GM23338 (cell line): ENCODE results near the gene ZP2. TPM values are rescaled to one million over a fixed set of nuclear protein-coding genes. Genes with fewer than 3 reads are reported as not detected.

ENCODE experiments used
- ATAC-seq: fragments of 200-7000 bp; cut with Tn5 transposase; 3 replicates; pipeline ENCODE4 v1.9.1; 2020
- DNase-seq: peaks from one replicate; pipeline ENCODE4 v3.0.0-alpha.2; 2015; ENCODE audit warnings: low spot score
- H2AFZ ChIP-seq: fragments of 200-600 bp; sonication (generic); 2 replicates; pipeline ENCODE4 v1.8.0; 2016; ENCODE audit warnings: antibody characterized with exemption, mild to moderate bottlenecking, moderate library complexity
- H3F3A ChIP-seq: fragments of 200-600 bp; sonication (generic); replicated peaks from 2 replicates; pipeline ENCODE4 v1.8.0; 2017; ENCODE audit warnings: antibody characterized with exemption, mixed run types, low read depth
- H3K27ac ChIP-seq: fragments of 200-600 bp; sonication (generic); 2 replicates; pipeline ENCODE4 v1.6.1; 2016; ENCODE audit warnings: low read depth
- H3K27me3 ChIP-seq: fragments of 200-600 bp; sonication (generic); 2 replicates; pipeline ENCODE4 v1.8.0; 2016; ENCODE audit warnings: mild to moderate bottlenecking, mixed run types, moderate library complexity; ENCODE audit not compliant: insufficient read depth
- H3K36me3 ChIP-seq: fragments of 200-600 bp; sonication (generic); 2 replicates; pipeline ENCODE4 v1.8.0; 2016; ENCODE audit warnings: mild to moderate bottlenecking; ENCODE audit not compliant: insufficient read depth
- H3K4me1 ChIP-seq: fragments of 200-600 bp; sonication (generic); 2 replicates; pipeline ENCODE4 v1.8.0; 2016; ENCODE audit warnings: mild to moderate bottlenecking, moderate library complexity; ENCODE audit not compliant: insufficient read depth
- H3K4me2 ChIP-seq: fragments of 200-600 bp; sonication (generic); 2 replicates; pipeline ENCODE4 v1.7.1; 2017; ENCODE audit warnings: mixed run types
- H3K4me3 ChIP-seq: fragments of 200-600 bp; sonication (generic); 2 replicates; pipeline ENCODE4 v1.6.1; 2016; ENCODE audit warnings: mixed run types
- H3K79me2 ChIP-seq: fragments of 200-600 bp; sonication (generic); replicated peaks from 2 replicates; pipeline ENCODE4 v1.8.0; 2017; ENCODE audit warnings: mild to moderate bottlenecking; ENCODE audit not compliant: insufficient read depth
- H3K9me2 ChIP-seq: fragments of 200-600 bp; sonication (generic); 2 replicates; pipeline ENCODE4 v1.8.0; 2017; ENCODE audit not compliant: insufficient read depth
- H4K20me1 ChIP-seq: fragments of 200-600 bp; sonication (generic); replicated peaks from 2 replicates; pipeline ENCODE4 v1.8.0; 2017; ENCODE audit warnings: mild to moderate bottlenecking; ENCODE audit not compliant: insufficient read depth
- H3K27ac Mint-ChIP-seq: 2 replicates; pipeline ENCODE4 v1.8.0; 2020; ENCODE audit warnings: inconsistent platforms, mild to moderate bottlenecking, moderate library complexity, mixed read lengths
- H3K27me3 Mint-ChIP-seq: 3 replicates; pipeline ENCODE4 v1.8.0; 2022; ENCODE audit warnings: low read depth, mild to moderate bottlenecking, moderate library complexity, mixed read lengths, inconsistent platforms; ENCODE audit not compliant: insufficient read depth, poor library complexity
- H3K36me3 Mint-ChIP-seq: 3 replicates; pipeline ENCODE4 v1.8.0; 2021; ENCODE audit warnings: low read depth, mild to moderate bottlenecking, inconsistent platforms, moderate library complexity, mixed read lengths
- H3K4me1 Mint-ChIP-seq: 3 replicates; pipeline ENCODE4 v1.8.0; 2020; ENCODE audit warnings: mild to moderate bottlenecking, inconsistent platforms, mixed read lengths
- H3K4me3 Mint-ChIP-seq: 3 replicates; pipeline ENCODE4 v1.8.0; 2021; ENCODE audit warnings: moderate library complexity, mild to moderate bottlenecking, inconsistent platforms, mixed read lengths
- H3K9me3 Mint-ChIP-seq: 3 replicates; pipeline ENCODE4 v1.8.0; 2020; ENCODE audit warnings: moderate library complexity, mild to moderate bottlenecking, inconsistent platforms, mixed read lengths
- CREB1 ChIP-seq: fragments of 250-450 bp; sonication (Bioruptor Pico); IDR thresholded peaks from 2 replicates; pipeline ENCODE4 v1.5.0; 2020; ENCODE audit warnings: low read depth, mild to moderate bottlenecking, moderate library complexity
- EZH2 ChIP-seq: fragments of 200-600 bp; sonication (generic); IDR thresholded peaks from one replicate; pipeline ENCODE4 v1.8.0; 2017; ENCODE audit warnings: antibody characterized with exemption, mild to moderate bottlenecking, low read depth; ENCODE audit not compliant: unreplicated experiment
- EZH2phosphoT487 ChIP-seq: fragments of 200-600 bp; sonication (generic); IDR thresholded peaks from one replicate; pipeline ENCODE4 v1.8.1; 2018; ENCODE audit warnings: antibody characterized with exemption; ENCODE audit not compliant: unreplicated experiment
- JUNB ChIP-seq: IDR thresholded peaks from one replicate; pipeline ENCODE4 v1.6.1; 2016; ENCODE audit warnings: antibody characterized with exemption; ENCODE audit not compliant: unreplicated experiment
- NANOG ChIP-seq: IDR thresholded peaks from 2 replicates; pipeline ENCODE4 v1.6.1; 2016; ENCODE audit warnings: antibody characterized with exemption, borderline replicate concordance
- POLR2AphosphoS5 ChIP-seq: IDR thresholded peaks from 2 replicates; pipeline ENCODE4 v1.6.1; 2016; ENCODE audit warnings: antibody characterized with exemption, low read depth
- STAT1 ChIP-seq: IDR thresholded peaks from one replicate; pipeline ENCODE4 v1.6.1; 2016; ENCODE audit warnings: antibody characterized with exemption; ENCODE audit not compliant: unreplicated experiment
- ZNF114 ChIP-seq: fragments of 250-450 bp; sonication (Bioruptor Pico); IDR thresholded peaks from 2 replicates; pipeline ENCODE4 v1.5.0; 2020; ENCODE audit warnings: mild to moderate bottlenecking, moderate library complexity
- ZNF331 ChIP-seq: fragments of 250-450 bp; sonication (Bioruptor Pico); IDR thresholded peaks from 2 replicates; pipeline ENCODE4 v1.5.0; 2020; ENCODE audit warnings: low read depth, mild to moderate bottlenecking, moderate library complexity
- polyA plus RNA-seq: library from polyadenylated mRNA; unstranded; fragments of >200 nt; fragmentation: Nextera tagmentation; extraction: Ambion mirVana; gene quantifications from 2 replicates; pipeline ENCODE4 v1.2.1, GENCODE V29; 2016
- total RNA-seq: library from RNA; depleted of rRNA; stranded (reverse); fragments of >200 nt; shearing (Covaris generic); gene quantifications from 2 replicates; pipeline ENCODE4 v1.2.3, GENCODE V29; 2014
- TF ChIP-seq, protein P1 (sequence below): IDR thresholded peaks from 2 replicates; pipeline ENCODE4 v1.6.1; 2016; ENCODE audit warnings: antibody characterized with exemption
- TF ChIP-seq, protein P2 (sequence below): fragments of 250-450 bp; sonication (Bioruptor Pico); IDR thresholded peaks from 2 replicates; pipeline ENCODE4 v1.5.0; 2020; ENCODE audit warnings: mild to moderate bottlenecking, moderate library complexity
- TF ChIP-seq, protein P3 (sequence below): IDR thresholded peaks from one replicate; pipeline ENCODE4 v1.6.1; 2018; ENCODE audit warnings: antibody characterized with exemption; ENCODE audit not compliant: unreplicated experiment
- TF ChIP-seq, protein P4 (sequence below), 2 experiments: fragments of 200-600 bp in 1 of 2; sonication (generic) in 1 of 2; conservative IDR thresholded peaks; 2 replicates each; pipeline versions ENCODE4 v1.5.1 to v1.6.1; 2016 to 2017; ENCODE audit warnings: antibody characterized with exemption in 2 of 2, low read depth in 2 of 2, mild to moderate bottlenecking in 2 of 2, moderate library complexity in 1 of 2

The ZP2 gene
- total and polyA plus RNA-seq, 2 experiments from 2014 or later, result not detected

DNA sequence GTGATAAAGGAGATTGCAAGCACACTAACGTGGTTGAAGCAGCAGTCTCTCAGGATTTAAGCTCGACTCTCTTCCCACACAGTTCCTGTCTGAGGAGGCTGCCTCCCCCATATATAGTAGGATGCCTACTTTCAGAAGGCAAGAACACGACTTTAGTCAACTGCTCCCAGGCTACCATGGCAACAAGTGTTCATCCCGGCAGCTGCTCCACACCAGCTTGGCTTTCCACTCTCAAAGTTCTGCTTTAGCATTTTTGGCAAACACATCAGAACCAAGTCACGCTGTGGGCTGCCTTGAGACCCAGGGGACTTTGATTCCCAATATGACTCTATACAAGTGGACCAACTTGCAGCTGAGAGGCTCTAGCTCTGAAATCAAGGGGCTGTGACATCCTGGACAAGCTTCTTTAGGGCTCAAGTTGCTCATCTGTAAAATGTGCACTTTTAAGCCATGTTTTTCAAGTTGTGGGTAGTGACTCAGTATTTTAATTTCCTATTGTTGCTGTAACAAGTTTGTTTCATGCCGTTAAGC lies 16.5 kb downstream of the ZP2 start:
- Histone ChIP-seq H3K4me2 (no peak overlapping the region), H3K4me3 (no peak overlapping the region), H3F3A (no peaks in the 10 kb centered on the region), H3K36me3 (no peaks in the 10 kb centered on the region), H3K79me2 (no peaks in the 10 kb centered on the region), H3K9me2 (peaks cover 8% of the 10 kb centered on the region; the same call in 1 of the 2 replicates), H4K20me1 (no peaks in the 10 kb centered on the region), H3K4me1 (no peaks in the 10 kb centered on the region), H3K27me3 (no peaks in the 10 kb centered on the region), H2AFZ (no peak overlapping the region), H3K27ac (no peak overlapping the region)
- ATAC-seq (no peak), DNase-seq (no peak)
- Mint-ChIP-seq H3K27ac (no peak overlapping the region), H3K9me3 (no peaks in the 10 kb centered on the region), H3K4me3 (no peak overlapping the region), H3K27me3 (peaks cover 5% of the 10 kb centered on the region), H3K4me1 (no peaks in the 10 kb centered on the region), H3K36me3 (no peaks in the 10 kb centered on the region)
- TF ChIP-seq, protein P1, sequence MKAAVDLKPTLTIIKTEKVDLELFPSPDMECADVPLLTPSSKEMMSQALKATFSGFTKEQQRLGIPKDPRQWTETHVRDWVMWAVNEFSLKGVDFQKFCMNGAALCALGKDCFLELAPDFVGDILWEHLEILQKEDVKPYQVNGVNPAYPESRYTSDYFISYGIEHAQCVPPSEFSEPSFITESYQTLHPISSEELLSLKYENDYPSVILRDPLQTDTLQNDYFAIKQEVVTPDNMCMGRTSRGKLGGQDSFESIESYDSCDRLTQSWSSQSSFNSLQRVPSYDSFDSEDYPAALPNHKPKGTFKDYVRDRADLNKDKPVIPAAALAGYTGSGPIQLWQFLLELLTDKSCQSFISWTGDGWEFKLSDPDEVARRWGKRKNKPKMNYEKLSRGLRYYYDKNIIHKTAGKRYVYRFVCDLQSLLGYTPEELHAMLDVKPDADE, result no peak
- TF ChIP-seq, protein P2, sequence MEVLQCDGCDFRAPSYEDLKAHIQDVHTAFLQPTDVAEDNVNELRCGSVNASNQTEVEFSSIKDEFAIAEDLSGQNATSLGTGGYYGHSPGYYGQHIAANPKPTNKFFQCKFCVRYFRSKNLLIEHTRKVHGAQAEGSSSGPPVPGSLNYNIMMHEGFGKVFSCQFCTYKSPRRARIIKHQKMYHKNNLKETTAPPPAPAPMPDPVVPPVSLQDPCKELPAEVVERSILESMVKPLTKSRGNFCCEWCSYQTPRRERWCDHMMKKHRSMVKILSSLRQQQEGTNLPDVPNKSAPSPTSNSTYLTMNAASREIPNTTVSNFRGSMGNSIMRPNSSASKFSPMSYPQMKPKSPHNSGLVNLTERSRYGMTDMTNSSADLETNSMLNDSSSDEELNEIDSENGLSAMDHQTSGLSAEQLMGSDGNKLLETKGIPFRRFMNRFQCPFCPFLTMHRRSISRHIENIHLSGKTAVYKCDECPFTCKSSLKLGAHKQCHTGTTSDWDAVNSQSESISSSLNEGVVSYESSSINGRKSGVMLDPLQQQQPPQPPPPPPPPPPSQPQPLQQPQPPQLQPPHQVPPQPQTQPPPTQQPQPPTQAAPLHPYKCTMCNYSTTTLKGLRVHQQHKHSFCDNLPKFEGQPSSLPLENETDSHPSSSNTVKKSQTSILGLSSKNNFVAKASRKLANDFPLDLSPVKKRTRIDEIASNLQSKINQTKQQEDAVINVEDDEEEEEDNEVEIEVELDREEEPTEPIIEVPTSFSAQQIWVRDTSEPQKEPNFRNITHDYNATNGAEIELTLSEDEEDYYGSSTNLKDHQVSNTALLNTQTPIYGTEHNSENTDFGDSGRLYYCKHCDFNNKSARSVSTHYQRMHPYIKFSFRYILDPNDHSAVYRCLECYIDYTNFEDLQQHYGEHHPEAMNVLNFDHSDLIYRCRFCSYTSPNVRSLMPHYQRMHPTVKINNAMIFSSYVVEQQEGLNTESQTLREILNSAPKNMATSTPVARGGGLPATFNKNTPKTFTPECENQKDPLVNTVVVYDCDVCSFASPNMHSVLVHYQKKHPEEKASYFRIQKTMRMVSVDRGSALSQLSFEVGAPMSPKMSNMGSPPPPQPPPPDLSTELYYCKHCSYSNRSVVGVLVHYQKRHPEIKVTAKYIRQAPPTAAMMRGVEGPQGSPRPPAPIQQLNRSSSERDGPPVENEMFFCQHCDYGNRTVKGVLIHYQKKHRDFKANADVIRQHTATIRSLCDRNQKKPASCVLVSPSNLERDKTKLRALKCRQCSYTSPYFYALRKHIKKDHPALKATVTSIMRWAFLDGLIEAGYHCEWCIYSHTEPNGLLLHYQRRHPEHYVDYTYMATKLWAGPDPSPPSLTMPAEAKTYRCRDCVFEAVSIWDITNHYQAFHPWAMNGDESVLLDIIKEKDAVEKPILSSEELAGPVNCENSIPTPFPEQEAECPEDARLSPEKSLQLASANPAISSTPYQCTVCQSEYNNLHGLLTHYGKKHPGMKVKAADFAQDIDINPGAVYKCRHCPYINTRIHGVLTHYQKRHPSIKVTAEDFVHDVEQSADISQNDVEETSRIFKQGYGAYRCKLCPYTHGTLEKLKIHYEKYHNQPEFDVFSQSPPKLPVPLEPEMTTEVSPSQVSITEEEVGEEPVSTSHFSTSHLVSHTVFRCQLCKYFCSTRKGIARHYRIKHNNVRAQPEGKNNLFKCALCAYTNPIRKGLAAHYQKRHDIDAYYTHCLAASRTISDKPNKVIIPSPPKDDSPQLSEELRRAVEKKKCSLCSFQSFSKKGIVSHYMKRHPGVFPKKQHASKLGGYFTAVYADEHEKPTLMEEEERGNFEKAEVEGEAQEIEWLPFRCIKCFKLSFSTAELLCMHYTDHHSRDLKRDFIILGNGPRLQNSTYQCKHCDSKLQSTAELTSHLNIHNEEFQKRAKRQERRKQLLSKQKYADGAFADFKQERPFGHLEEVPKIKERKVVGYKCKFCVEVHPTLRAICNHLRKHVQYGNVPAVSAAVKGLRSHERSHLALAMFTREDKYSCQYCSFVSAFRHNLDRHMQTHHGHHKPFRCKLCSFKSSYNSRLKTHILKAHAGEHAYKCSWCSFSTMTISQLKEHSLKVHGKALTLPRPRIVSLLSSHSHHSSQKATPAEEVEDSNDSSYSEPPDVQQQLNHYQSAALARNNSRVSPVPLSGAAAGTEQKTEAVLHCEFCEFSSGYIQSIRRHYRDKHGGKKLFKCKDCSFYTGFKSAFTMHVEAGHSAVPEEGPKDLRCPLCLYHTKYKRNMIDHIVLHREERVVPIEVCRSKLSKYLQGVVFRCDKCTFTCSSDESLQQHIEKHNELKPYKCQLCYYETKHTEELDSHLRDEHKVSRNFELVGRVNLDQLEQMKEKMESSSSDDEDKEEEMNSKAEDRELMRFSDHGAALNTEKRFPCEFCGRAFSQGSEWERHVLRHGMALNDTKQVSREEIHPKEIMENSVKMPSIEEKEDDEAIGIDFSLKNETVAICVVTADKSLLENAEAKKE (CRISPR knock-in tag), result no peak
- TF ChIP-seq EZH2 (no peak), EZH2phosphoT487 (no peak), JUNB (no peak), CREB1 (CRISPR knock-in tag) (no peak), POLR2AphosphoS5 (no peak), ZNF331 (no peak), STAT1 (no peak), ZNF114 (CRISPR knock-in tag) (no peak), NANOG (no peak)
- TF ChIP-seq, protein P3, sequence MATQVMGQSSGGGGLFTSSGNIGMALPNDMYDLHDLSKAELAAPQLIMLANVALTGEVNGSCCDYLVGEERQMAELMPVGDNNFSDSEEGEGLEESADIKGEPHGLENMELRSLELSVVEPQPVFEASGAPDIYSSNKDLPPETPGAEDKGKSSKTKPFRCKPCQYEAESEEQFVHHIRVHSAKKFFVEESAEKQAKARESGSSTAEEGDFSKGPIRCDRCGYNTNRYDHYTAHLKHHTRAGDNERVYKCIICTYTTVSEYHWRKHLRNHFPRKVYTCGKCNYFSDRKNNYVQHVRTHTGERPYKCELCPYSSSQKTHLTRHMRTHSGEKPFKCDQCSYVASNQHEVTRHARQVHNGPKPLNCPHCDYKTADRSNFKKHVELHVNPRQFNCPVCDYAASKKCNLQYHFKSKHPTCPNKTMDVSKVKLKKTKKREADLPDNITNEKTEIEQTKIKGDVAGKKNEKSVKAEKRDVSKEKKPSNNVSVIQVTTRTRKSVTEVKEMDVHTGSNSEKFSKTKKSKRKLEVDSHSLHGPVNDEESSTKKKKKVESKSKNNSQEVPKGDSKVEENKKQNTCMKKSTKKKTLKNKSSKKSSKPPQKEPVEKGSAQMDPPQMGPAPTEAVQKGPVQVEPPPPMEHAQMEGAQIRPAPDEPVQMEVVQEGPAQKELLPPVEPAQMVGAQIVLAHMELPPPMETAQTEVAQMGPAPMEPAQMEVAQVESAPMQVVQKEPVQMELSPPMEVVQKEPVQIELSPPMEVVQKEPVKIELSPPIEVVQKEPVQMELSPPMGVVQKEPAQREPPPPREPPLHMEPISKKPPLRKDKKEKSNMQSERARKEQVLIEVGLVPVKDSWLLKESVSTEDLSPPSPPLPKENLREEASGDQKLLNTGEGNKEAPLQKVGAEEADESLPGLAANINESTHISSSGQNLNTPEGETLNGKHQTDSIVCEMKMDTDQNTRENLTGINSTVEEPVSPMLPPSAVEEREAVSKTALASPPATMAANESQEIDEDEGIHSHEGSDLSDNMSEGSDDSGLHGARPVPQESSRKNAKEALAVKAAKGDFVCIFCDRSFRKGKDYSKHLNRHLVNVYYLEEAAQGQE, result no peak
- TF ChIP-seq, protein P4, sequence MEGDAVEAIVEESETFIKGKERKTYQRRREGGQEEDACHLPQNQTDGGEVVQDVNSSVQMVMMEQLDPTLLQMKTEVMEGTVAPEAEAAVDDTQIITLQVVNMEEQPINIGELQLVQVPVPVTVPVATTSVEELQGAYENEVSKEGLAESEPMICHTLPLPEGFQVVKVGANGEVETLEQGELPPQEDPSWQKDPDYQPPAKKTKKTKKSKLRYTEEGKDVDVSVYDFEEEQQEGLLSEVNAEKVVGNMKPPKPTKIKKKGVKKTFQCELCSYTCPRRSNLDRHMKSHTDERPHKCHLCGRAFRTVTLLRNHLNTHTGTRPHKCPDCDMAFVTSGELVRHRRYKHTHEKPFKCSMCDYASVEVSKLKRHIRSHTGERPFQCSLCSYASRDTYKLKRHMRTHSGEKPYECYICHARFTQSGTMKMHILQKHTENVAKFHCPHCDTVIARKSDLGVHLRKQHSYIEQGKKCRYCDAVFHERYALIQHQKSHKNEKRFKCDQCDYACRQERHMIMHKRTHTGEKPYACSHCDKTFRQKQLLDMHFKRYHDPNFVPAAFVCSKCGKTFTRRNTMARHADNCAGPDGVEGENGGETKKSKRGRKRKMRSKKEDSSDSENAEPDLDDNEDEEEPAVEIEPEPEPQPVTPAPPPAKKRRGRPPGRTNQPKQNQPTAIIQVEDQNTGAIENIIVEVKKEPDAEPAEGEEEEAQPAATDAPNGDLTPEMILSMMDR (conservative IDR thresholded peaks at IDR 0.05; ENCODE audit: low read depth in 2 of 2), result no peak
